Fibroblast of pulmonary artery (primary cell): ENCODE measurements around the gene DCANP1.

Experiments used
- DNase-seq: peaks from one replicate; pipeline ENCODE4 v3.0.0-alpha.2; 2010; ENCODE audit warnings: low read depth
- H3K4me3 ChIP-seq: replicated peaks from 2 replicates; pipeline ENCODE4 v1.5.1; 2011; ENCODE audit warnings: low read depth, mild to moderate bottlenecking, control low read depth, low read length, moderate library complexity
- CTCF ChIP-seq: IDR thresholded peaks from 2 replicates; pipeline ENCODE4 v1.5.1; 2011; ENCODE audit warnings: mild to moderate bottlenecking, control low read depth, low read length, inconsistent platforms; ENCODE audit errors: missing control alignments

Gene DCANP1

DNA sequence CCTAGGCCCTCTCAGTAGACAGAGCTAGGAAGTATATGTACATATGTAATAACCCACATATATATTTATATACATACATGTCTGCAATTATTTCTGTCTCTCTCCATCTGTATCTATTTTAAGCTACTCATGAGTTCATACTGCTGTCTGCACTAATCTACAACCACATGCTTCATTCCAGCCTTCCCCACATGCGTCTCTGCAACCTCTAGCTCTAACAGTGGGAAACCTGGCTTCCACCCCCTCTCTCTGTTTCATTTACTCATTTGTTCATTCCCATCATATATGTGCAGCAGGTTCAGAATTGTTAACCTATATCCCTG is 23.3 kb downstream of the DCANP1 start:
- TF ChIP-seq CTCF, result no peak
- DNase-seq, result no peak
- no peak overlapping the region for H3K4me3 ChIP-seq

GRCh38 chr5:135423146-135423845 is 23.9 kb downstream of the DCANP1 start:
- DNase-seq, result no peak
- H3K4me3 ChIP-seq, result no peak overlapping the region
- no peak for TF ChIP-seq CTCF

DNA sequence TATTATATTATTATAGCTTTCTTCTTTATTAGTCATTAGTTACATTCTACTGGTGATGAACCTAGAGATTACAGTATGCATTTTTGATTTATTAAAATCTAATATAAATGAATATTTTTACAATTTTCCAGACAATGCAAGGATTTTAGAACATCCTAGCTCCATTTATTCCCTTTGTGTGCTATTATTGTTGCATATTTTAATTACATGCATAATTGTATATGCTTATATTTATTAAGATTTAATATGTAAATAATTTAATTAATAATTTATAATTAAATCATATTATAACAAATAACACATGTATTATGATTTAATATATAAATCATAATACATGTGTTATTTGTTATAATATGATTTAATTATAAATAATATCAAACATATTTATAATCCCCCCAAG is 24.7 kb downstream of the DCANP1 start:
- H3K4me3 ChIP-seq, result no peak overlapping the region
- no peak for DNase-seq
- no peak for TF ChIP-seq CTCF

- no peak overlapping the region for H3K4me3 ChIP-seq
- no peak for DNase-seq
- TF ChIP-seq CTCF, result no peak
Measured at GRCh38 chr5:135417083-135417482, 30.1 kb downstream of the DCANP1 start.

DNA sequence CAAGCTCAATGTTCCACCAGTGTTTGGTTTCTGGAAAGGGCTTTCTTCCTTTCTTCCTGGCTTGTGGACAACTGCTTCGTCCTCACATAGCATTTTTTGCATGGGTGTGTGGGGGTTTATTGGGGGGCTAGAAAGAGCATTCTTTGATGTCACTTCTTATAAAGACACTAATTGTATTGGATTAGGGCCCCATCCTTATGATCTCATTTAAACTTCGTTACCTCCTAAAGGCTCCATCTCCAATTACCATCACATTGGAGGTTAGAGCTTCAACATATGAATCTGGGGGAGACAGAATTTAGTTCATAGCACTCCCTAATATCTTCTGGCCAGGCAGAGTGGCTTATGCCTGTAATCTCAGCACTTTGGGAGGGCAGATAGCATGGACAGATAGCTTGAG is 42.1 kb downstream of the DCANP1 start:
- H3K4me3 ChIP-seq, result no peak overlapping the region
- TF ChIP-seq CTCF, result no peak
- no peak for DNase-seq

GRCh38 chr5:135402031-135402430 is 45.1 kb downstream of the DCANP1 start:
- no peak for DNase-seq
- no peak for TF ChIP-seq CTCF
- no peak overlapping the region for H3K4me3 ChIP-seq

DNA sequence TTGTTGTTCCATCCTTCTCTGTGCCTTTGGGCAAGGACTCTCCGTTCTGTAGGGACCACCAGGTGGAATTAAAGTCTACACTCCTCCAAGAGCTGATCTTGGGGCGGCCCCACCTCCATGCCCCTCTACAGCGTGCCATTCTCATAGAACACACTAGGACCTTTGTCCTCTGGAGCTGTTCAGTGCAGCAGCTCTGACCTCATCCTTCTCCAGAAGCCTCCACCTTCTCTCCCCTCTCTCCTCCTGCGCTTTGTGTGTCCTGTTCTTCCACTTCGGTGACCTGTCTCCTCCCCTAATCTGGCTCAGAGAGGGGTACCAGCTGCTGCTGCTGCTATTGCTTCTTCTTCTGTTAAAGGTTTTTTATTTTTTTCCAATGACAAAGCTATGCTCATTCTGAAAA is 46.3 kb downstream of the DCANP1 start:
- no peak overlapping the region for H3K4me3 ChIP-seq
- no peak for TF ChIP-seq CTCF

More for the DNA sequence above, 46.3 kb downstream of the DCANP1 start:
- DNase-seq, result no peak
